Measurements from ENCODE around the gene MARCKS.

DNA sequence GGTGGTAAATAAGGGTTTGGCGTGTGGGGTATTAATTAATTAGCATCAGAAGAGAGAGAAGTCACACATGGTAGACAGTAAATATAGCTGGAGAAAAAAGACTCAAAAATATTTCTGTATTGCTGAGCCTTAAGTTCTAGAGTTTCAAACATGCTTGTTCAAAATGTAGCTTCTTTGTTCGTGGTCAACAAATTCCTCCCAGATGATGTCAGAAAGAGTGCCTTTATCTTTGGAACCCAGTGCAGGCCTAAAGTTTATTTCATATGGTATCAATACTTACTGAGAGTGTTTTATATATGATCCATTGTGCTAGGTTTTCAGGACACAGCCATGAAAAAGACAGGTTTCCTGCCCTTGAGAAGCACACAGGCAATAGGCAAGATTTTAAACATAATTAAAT lies 18.3 kb downstream of the MARCKS start:
- TF ChIP-seq EZH2 (IDR thresholded peaks at IDR 0.05; ENCODE audit: insufficient read depth, poor library complexity, severe bottlenecking) (no peak), EZH2phosphoT487 (IDR thresholded peaks at IDR 0.05; ENCODE audit: insufficient read depth, low read depth) (no peak)
